SKM-1 treated with dmso at 0.1 percent for 144 hours (cell line): Measurements from ENCODE around the gene CD99L2.

Experiments
- DNase-seq: peaks from one replicate; lab custom pipeline; 2025; ENCODE audit not compliant: unreplicated experiment; lab: John Stamatoyannopoulos, UW

CD99L2 gene

DNA sequence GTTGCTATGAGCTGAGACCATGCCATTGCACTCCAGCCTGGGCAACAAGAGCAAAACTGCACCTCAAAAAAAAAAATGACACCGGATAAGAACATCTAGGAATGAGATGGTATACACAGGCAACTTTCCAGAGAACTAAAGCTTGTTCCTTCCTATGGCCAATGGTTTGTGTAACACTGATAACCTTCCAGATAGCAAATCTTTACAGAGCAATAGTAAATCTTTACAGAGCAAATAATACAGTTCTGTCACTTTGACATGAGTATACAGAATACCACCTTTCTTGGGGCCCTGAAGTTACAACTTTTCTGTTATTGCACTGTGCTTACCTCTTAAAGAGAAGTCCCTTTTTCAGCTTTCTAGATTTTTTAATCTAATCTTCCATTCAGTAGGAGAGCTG lies 91.6 kb downstream of the CD99L2 start:
- no peak for DNase-seq

DNA sequence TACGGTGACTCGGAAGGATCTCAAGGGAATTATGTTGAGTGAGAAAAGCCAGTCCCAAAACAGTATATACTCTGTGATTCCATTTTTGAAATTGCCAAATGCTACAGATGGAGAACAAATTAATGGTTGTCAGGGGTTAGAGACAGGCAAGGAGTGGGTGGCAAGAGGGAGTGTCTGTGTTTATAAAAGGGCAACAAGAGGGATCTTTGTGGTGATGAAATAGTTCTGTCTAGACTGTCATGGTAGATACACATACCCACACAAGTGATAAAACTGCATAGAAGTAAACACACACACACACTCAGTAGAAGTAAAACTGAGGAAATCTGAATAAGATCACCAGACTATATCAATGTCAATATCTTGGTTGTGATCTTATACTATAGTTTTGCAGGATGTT lies 92.7 kb downstream of the CD99L2 start:
- DNase-seq: no peak

GRCh38 chrX:150792949-150793527 lies 105.4 kb downstream of the CD99L2 start:
- DNase-seq: no peak

DNA sequence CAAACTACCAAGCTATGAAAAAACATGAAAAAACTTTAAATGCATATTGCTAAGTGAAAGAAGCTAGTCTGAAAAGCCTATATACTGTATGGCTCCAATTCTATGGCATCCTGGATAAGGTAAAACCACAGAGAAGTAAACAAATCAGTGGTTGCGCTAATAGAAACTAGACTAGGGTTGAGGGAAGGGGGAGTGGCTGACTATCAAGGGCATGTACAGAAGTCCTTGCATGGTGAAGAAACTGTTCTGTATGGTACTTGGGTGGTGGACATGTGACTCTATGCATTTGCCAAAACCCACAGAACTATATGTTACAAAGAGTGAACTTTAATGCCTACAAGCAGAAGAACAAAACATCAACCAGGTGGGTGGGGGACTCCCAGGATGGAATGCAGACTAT lies 108.4 kb downstream of the CD99L2 start:
- DNase-seq: no peak

- no peak for DNase-seq
Observed at GRCh38 chrX:150781677-150782076, 116.8 kb downstream of the CD99L2 start.

DNA sequence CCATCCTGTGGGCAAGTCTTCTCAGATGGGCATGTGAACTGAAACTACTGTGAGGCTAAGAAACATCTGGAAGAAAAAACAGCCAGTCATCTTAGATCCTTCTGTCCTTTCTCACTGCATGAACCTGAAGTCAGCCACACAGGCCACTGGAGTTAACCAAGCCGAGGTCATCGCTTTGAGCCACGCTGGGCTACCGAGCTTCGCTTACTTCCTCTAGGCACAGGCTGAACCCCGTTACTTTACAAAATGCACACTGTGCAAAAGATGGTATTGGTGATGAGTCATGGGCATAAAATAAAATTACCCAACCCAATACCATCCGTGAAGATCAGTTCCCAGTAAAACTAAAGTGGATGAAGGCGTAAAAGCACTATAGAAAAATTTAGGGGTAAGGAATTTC lies 119.1 kb downstream of the CD99L2 start:
- DNase-seq: no peak

DNA sequence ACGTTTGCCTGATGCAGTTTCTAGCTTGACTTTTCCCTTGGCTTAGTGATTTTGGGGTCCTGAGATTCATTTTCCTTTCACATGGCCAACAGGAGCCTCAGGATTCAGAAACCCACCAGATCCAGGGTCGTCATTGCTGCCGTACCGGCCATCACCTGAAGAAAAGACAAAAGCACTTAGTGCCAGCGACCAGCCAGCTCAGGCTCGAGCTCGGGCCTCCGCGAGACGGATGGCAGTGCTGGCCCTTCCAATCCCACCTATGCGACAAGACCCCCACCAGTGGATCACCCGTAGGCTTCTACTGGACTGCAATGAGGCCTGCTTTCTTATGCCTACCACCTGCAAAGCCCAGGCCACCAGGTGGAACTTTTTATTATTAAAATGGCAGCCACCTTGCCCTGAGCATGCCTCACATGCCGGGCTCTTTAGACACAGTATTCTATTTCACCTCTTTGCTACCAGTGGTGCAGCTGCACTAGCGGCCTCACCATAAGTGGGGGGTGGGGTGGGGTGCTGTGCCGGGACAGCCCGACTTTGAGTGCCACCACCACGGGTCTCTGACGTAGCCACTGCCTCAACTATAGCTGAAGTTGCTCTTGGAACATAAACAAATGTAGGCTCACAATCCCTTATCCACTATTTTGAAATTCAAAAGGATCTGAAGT lies 121.0 kb downstream of the CD99L2 start:
- DNase-seq: no peak

DNA sequence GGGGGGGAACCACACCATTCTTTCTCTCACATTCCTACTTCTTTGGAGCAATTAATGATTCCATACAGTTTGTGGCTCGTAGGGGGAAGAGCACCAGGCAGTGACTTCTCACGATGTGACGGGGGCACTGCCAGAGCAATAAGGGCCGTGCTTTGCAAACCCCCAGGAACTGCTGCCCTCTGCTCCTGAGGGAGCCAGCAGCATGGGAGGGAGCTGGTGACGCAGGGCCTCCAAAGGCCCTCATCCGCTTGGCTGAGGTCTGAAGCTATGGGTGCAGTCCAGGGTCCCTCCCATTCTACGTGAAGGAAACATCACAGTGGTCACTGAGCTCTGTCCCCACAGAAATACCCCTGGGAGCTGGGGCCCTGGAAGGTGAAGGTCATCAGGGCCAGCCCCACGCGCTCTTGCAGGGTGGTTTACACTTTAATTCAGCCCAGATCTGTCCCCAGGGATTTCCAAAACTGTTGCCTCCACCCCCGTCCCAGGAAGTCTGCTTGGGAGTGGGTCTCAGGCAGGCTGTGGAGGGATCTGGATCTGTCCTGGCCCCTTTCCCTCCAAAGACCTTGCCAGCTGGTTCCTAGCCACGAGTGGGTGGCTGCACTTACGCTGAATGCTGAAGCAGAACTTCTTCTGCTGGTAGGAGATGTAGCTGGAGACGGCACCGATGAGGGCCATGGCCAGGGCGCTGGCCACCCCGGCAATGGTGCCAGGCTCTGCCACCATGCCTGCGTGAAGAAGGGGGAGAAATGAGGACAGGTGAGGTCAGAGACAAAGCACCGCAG lies 122.7 kb downstream of the CD99L2 start:
- no peak for DNase-seq

DNA sequence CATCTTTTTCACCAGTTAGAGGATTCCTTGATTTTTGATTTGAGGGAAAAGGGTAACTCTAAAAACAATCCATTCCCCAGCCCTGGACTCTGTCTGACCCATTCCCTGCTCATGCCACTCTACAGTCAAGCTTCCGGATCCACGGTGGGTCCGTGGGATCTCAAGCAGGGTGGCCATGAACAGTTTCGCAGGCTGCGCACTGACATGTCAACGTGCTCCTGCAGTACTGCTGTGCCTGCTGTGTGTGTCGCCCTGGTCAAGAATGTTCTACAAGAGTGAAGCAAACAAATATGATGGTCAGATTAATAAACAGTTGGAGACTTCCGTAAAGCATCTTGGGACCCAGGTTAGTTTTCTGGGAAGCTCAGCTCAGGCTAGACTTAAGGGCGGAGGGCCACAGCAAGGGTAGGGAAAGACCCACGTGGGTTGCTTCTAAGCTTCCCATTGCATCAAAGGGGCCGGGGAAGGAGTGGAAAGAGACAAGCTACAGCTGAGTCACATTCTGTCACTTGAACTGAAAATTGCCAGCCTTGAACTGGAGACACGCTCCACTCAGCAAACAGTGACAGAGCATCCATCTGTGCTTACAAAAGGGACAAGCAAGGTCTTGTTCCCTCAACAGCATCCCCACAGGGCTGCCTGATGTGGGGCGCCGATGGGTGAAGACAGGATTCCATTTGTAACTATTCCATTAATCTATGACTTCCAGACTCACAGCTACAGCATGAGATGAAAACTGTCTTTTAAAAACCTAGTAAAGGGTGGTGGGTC lies 123.5 kb downstream of the CD99L2 start:
- no peak for DNase-seq

GRCh38 chrX:150773634-150774033 lies 124.8 kb downstream of the CD99L2 start:
- no peak for DNase-seq

- DNase-seq: no peak
Observed at GRCh38 chrX:150773117-150773516, 125.4 kb downstream of the CD99L2 start.

GRCh38 chrX:150772150-150772970 lies 126.1 kb downstream of the CD99L2 start:
- no peak for DNase-seq

- no peak for DNase-seq
Observed at GRCh38 chrX:150771116-150771515, 127.4 kb downstream of the CD99L2 start.

- no peak for DNase-seq
Observed at GRCh38 chrX:150770623-150771022, 127.8 kb downstream of the CD99L2 start.

DNA sequence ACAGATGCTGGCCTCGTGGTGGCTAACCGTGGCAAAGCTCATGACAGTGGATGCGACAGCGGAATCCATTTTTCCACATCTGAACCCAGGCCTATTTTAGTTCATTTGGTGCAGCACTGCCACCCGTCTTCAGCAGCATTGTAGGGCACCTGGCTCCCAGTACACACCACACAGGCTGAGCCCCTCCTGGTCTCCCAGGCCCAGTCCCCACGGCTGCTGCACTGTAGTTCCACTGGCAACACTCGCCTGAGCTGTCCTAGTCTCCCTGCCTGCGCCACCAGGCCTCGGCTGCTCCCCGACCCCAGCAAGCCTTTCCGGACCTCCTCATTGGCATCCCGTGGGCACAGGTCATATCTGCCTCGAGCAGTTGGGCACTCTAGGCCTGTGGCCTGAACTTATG lies 129.1 kb downstream of the CD99L2 start:
- no peak for DNase-seq

GRCh38 chrX:150768580-150769190 lies 129.8 kb downstream of the CD99L2 start:
- DNase-seq: no peak

- DNase-seq: no peak
Observed at GRCh38 chrX:150768132-150768485, 130.4 kb downstream of the CD99L2 start.

GRCh38 chrX:150767475-150768131 lies 130.9 kb downstream of the CD99L2 start:
- DNase-seq: peak; percentile 45

- no peak for DNase-seq
Observed at GRCh38 chrX:150767045-150767395, 131.4 kb downstream of the CD99L2 start.
